Keratinocyte (primary cell): ENCODE results near the gene RGS9. TPM values are rescaled to one million over a fixed set of nuclear protein-coding genes. Genes with fewer than 3 reads are reported as not detected.
A peak's percentile ranks its signal among the peaks of the same experiment; 100 is the strongest.

Experiments used
- DNase-seq: peaks from one replicate; pipeline ENCODE4 v3.0.0-alpha.2; 2011; ENCODE audit warnings: low read depth, missing footprints, low spot score
- FAIRE-seq: peaks from 2 replicates; lab custom pipeline; 2011; peaks lifted over from hg19 to GRCh38; lab: Jason Lieb, UNC
- H2AFZ ChIP-seq: 2 replicates; pipeline ENCODE4 v1.6.0; 2012; ENCODE audit warnings: low read length, control low read depth, inconsistent platforms; ENCODE audit not compliant: control insufficient read depth
- H3K27ac ChIP-seq: 2 replicates; pipeline ENCODE4 v1.5.1; 2011; ENCODE audit warnings: low read length; ENCODE audit not compliant: control insufficient read depth, insufficient read depth
- H3K27me3 ChIP-seq: 3 replicates; pipeline ENCODE4 v1.6.0; 2011; ENCODE audit warnings: low read length; ENCODE audit not compliant: control insufficient read depth, insufficient read depth; ENCODE audit errors: extremely low read depth
- H3K36me3 ChIP-seq, 2 experiments: 2 replicates in 1 of 2; 3 replicates in 1 of 2; pipeline ENCODE4 v1.5.1; 2011; ENCODE audit warnings: low read length in 2 of 2, mild to moderate bottlenecking in 1 of 2; ENCODE audit not compliant: control insufficient read depth in 2 of 2, insufficient read depth in 2 of 2; ENCODE audit errors: extremely low read depth in 1 of 2
- H3K4me1 ChIP-seq: 3 replicates; pipeline ENCODE4 v1.5.1; 2011; ENCODE audit warnings: low read length; ENCODE audit not compliant: control insufficient read depth, insufficient read depth; ENCODE audit errors: extremely low read depth
- H3K4me2 ChIP-seq: 3 replicates; pipeline ENCODE4 v1.6.0; 2011; ENCODE audit warnings: low read depth, low read length; ENCODE audit not compliant: control insufficient read depth, insufficient read depth; ENCODE audit errors: extremely low read depth
- H3K4me3 ChIP-seq, 3 experiments: fragments of 200-600 bp in 1 of 3; sonication (generic) in 1 of 3; 2 replicates in 2 of 3; 3 replicates in 1 of 3; pipeline ENCODE4 v1.5.1; 2011 to 2016; ENCODE audit warnings: low read length in 3 of 3, mild to moderate bottlenecking in 3 of 3, control low read depth in 2 of 3, inconsistent platforms in 1 of 3, low read depth in 1 of 3, mixed read lengths in 1 of 3, mixed run types in 1 of 3, moderate library complexity in 1 of 3; ENCODE audit not compliant: control insufficient read depth in 2 of 3, insufficient read depth in 2 of 3; ENCODE audit errors: extremely low read depth in 1 of 3
- H3K79me2 ChIP-seq: 2 replicates; pipeline ENCODE4 v1.6.0; 2012; ENCODE audit warnings: low read length; ENCODE audit not compliant: control insufficient read depth, insufficient read depth
- H3K9ac ChIP-seq: 3 replicates; pipeline ENCODE4 v1.6.0; 2011; ENCODE audit warnings: low read length; ENCODE audit not compliant: control insufficient read depth, insufficient read depth; ENCODE audit errors: extremely low read depth
- H3K9me1 ChIP-seq: 3 replicates; pipeline ENCODE4 v1.6.0; 2011; ENCODE audit warnings: low read length; ENCODE audit not compliant: control insufficient read depth, insufficient read depth; ENCODE audit errors: extremely low read depth
- H3K9me3 ChIP-seq: 2 replicates; pipeline ENCODE4 v1.5.1; 2012; ENCODE audit warnings: low read depth, low read length; ENCODE audit not compliant: control insufficient read depth
- H4K20me1 ChIP-seq: 3 replicates; pipeline ENCODE4 v1.6.0; 2011; ENCODE audit warnings: low read length; ENCODE audit not compliant: control insufficient read depth, insufficient read depth; ENCODE audit errors: extremely low read depth
- CTCF ChIP-seq, 3 experiments: IDR thresholded peaks in 1 of 3; conservative IDR thresholded peaks in 1 of 3; optimal IDR thresholded peaks in 1 of 3; 2 replicates in 2 of 3; 3 replicates in 1 of 3; pipeline versions ENCODE3 to v1.5.1; 2011; ENCODE audit warnings: low read length in 3 of 3, mild to moderate bottlenecking in 3 of 3, moderate library complexity in 2 of 3, control low read depth in 1 of 3, inconsistent platforms in 1 of 3; ENCODE audit not compliant: insufficient read depth in 2 of 3; ENCODE audit errors: extremely low read depth in 1 of 3
- EZH2 ChIP-seq: IDR thresholded peaks from one replicate; pipeline ENCODE4 v1.6.1; 2012; ENCODE audit warnings: inconsistent platforms, mild to moderate bottlenecking, low read length, moderate library complexity
- dilution Hi-C: fragments of 300-500 bp; cut with MboI; formaldehyde crosslinking; loops from one replicate; pipeline ENCODE4 v1.7.0; 2020; ENCODE audit warnings: low sequenced_read_pairs; ENCODE audit not compliant: extremely low pct_ligation_motif_present
- polyA plus RNA-seq, 5 experiments: library from polyadenylated mRNA; depleted of rRNA in 3 of 5; stranded (reverse) in 3 of 5; stranded (forward) in 1 of 5; unstranded in 1 of 5; fragments of >200 nt; gene quantifications; 1 replicate in 1 of 5; 2 replicates in 3 of 5; 3 replicates in 1 of 5; pipeline versions ENCODE4 v1.2.1 to v1.2.3, GENCODE V29; 2011 to 2012; ENCODE audit warnings: missing spikeins in 2 of 5, low read depth in 1 of 5, low replicate concordance in 1 of 5

RGS9 gene
- polyA plus RNA-seq, 1 donor (not counting 4 experiments of a cell fraction or from before 2014, with no cell fraction given) = 4.8 TPM

DNA sequence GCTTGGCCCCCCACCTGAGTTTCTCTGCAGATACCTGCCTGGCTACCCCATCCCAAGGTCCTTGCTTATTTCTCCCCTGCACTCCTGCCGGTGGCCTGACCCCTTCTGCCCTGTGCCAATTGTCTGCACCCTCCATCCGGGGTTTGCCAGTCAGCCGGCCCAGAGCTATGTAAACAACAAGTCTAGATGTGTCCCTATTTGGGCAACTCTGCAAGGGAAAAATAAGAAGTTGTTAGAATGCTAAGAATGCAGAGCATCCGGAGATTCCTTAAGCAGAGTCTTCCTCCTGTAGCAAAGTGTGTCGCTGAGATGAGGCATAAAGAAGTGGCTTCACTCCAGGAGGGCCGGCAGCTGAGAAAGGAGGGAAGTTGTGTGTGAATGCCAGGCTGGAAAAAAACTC lies 46.6 kb downstream of the RGS9 start:
- no peak overlapping the region for H3K4me2 ChIP-seq
- peaks cover 7% of the 10 kb centered on the region for H3K27me3 ChIP-seq
- no peak overlapping the region for H3K9ac ChIP-seq
- no peaks in the 10 kb centered on the region for H3K9me3 ChIP-seq
- FAIRE-seq = peak; percentile 17
- no peak for DNase-seq
- peaks cover 8% of the 10 kb centered on the region for H3K4me1 ChIP-seq
- H3K9me1 ChIP-seq = no peaks in the 10 kb centered on the region
- no peaks in the 10 kb centered on the region for H3K36me3 ChIP-seq
- no peak overlapping the region for H3K27ac ChIP-seq
- dilution Hi-C loops = no loop called here
- H3K4me3 ChIP-seq = no peak overlapping the region
- no peak overlapping the region for H2AFZ ChIP-seq
- no peak for TF ChIP-seq EZH2
- no peak for TF ChIP-seq CTCF (optimal IDR thresholded peaks at IDR 0.05 in 1 of 3, IDR thresholded peaks at IDR 0.05 in 1 of 3, conservative IDR thresholded peaks at IDR 0.05 in 1 of 3; ENCODE audit: extremely low read depth in 1 of 3, insufficient read depth in 2 of 3, low read length in 3 of 3)
- no peaks in the 10 kb centered on the region for H3K79me2 ChIP-seq
- no peaks in the 10 kb centered on the region for H4K20me1 ChIP-seq

- no peaks in the 10 kb centered on the region for H3K36me3 ChIP-seq
- H3K79me2 ChIP-seq = no peaks in the 10 kb centered on the region
- no peak overlapping the region for H3K9ac ChIP-seq
- dilution Hi-C loops = no loop called here
- H3K4me2 ChIP-seq = no peak overlapping the region
- H3K9me3 ChIP-seq = no peaks in the 10 kb centered on the region
- H3K4me1 ChIP-seq = peaks cover 8% of the 10 kb centered on the region
- no peaks in the 10 kb centered on the region for H3K9me1 ChIP-seq
- no peak overlapping the region for H2AFZ ChIP-seq
- TF ChIP-seq EZH2 (no peak), CTCF (optimal IDR thresholded peaks at IDR 0.05 in 1 of 3, IDR thresholded peaks at IDR 0.05 in 1 of 3, conservative IDR thresholded peaks at IDR 0.05 in 1 of 3; ENCODE audit: extremely low read depth in 1 of 3, insufficient read depth in 2 of 3, low read length in 3 of 3) (no peak)
- no peak for FAIRE-seq
- no peaks in the 10 kb centered on the region for H4K20me1 ChIP-seq
- H3K27ac ChIP-seq = no peak overlapping the region
- H3K4me3 ChIP-seq = no peak overlapping the region
- H3K27me3 ChIP-seq = peaks cover 7% of the 10 kb centered on the region
- DNase-seq = no peak
These were observed 47.2 kb downstream of the RGS9 start for GRCh38 chr17:65184235-65184959.
